AG10803 (cell line): ENCODE results near the gene RUFY4.
A peak's percentile ranks its signal among the peaks of the same experiment; 100 is the strongest.

Source experiments
- DNase-seq: peaks from one replicate; pipeline ENCODE4 v3.0.0; 2010; ENCODE audit warnings: low read depth
- H3K4me3 ChIP-seq: 2 replicates; pipeline ENCODE4 v1.5.1; 2011; ENCODE audit warnings: mild to moderate bottlenecking, low read length, control low read depth
- TF ChIP-seq, protein P1 (sequence below): conservative IDR thresholded peaks from 2 replicates; pipeline ENCODE4 v1.5.1; 2011; ENCODE audit warnings: mild to moderate bottlenecking, low read length, control low read depth, inconsistent platforms

The RUFY4 gene

DNA sequence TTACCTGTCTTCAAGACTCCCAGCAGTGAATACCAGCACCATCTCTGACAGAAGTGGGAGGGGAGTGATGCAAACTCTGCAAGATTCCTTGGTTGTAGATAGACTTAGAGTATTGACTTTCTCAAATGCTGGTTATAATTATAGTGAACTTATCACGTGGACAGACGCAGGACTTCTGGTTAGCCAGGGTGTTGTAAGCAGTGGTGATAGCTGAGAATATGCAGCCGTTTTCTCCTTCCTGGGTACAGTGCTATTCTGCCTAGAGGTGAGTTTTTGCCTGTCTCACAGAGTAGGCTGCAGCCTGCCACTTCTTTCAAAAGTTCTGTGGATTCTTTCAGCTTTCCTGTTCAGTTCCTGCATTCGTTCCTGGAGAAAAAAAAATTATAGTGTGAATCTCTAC lies 56.0 kb downstream of the RUFY4 start:
- TF ChIP-seq, protein P1, sequence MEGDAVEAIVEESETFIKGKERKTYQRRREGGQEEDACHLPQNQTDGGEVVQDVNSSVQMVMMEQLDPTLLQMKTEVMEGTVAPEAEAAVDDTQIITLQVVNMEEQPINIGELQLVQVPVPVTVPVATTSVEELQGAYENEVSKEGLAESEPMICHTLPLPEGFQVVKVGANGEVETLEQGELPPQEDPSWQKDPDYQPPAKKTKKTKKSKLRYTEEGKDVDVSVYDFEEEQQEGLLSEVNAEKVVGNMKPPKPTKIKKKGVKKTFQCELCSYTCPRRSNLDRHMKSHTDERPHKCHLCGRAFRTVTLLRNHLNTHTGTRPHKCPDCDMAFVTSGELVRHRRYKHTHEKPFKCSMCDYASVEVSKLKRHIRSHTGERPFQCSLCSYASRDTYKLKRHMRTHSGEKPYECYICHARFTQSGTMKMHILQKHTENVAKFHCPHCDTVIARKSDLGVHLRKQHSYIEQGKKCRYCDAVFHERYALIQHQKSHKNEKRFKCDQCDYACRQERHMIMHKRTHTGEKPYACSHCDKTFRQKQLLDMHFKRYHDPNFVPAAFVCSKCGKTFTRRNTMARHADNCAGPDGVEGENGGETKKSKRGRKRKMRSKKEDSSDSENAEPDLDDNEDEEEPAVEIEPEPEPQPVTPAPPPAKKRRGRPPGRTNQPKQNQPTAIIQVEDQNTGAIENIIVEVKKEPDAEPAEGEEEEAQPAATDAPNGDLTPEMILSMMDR, result no peak
- H3K4me3 ChIP-seq, result no peak overlapping the region
- peak; percentile 4 for DNase-seq

DNA sequence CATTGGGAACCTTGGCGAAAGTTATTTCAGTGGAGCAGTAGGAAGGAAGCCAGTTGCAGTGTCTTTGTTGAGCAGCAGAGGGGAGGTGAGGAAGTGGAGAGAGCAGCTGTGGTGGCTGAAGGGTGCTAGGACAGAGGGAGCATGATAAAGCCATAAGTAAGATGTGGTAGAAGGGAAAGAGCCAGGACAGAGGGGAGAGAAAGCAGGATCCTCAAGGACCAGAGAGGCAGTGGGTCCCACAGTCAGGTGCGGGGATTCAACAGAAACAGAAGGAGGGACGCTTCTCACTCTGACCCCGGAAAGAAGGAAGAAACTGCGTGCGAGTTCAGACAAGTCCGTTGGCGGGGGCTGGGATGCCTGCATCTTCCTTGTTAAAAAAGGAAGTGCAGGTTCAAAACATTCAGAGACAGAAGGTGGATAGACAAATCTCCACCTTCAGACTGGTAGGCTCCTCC lies 56.6 kb downstream of the RUFY4 start, which contains the start of gene CXCR2:
Gene CXCR2 (plus strand): TSS at position 403 of the 455 bp plus-strand sequence. CDS start 8,774 bp downstream, outside the sequence.
- no peak within 1 kb of the TSS for H3K4me3 ChIP-seq
- no peak for DNase-seq
- TF ChIP-seq, protein P1, result no peak

DNA sequence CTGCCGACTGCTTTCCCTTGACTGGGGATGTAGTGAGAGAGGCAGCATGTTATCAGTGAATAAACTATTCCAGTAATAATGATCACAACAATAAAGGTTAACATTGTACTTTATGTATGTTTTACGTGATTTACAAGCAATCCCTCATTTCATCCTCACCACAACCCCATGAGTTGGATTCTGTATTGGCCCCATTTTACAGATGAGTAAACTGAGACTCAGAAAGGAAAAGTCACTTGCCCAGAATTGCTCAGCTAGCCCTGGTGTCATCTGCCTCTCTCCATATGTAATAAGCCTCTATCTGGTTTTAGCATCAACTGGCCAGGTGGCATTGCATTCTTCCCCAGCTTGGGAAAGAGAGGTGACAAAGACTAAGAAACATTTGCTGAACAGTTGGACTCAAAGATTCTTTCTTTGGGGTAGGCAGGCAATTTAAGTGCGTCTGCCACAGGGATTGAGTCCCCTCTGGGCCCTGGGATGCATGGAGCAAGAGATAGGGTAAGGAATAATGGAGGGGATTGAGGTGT lies 58.9 kb downstream of the RUFY4 start:
- H3K4me3 ChIP-seq, result no peak overlapping the region
- TF ChIP-seq, protein P1, result no peak
- DNase-seq, result no peak

DNA sequence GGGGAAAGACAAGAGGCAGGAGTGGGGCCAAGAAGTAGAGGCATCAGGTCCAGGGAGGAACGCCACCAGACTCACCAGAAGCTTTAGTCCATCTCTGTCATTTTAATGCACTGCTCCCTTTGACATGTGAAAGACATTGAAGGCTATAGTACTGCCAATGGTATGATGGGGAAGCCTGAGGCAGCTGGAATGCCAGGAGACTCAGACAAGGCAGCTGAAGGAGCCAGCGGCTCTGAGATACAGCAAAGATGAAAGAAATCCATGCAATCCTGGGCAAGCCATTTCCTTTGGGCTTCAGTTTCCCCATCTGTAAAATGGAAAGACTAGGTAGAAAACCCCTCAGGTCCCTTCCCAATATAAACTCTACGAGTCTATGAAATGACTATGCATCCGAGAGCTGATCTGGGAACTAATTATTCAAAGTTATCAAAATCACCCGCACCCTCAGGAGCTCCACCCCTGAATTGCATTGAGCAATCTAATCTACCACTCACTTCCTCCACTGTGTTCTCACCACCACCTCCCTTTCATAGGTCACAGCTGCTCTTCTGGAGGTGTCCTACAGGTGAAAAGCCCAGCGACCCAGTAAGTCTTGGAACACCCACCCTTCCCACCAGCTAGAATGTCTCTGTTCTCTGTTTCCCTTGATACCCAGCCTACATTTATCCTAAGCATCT lies 59.9 kb downstream of the RUFY4 start:
- no peak overlapping the region for H3K4me3 ChIP-seq
- DNase-seq, result no peak
- TF ChIP-seq, protein P1, result no peak

DNA sequence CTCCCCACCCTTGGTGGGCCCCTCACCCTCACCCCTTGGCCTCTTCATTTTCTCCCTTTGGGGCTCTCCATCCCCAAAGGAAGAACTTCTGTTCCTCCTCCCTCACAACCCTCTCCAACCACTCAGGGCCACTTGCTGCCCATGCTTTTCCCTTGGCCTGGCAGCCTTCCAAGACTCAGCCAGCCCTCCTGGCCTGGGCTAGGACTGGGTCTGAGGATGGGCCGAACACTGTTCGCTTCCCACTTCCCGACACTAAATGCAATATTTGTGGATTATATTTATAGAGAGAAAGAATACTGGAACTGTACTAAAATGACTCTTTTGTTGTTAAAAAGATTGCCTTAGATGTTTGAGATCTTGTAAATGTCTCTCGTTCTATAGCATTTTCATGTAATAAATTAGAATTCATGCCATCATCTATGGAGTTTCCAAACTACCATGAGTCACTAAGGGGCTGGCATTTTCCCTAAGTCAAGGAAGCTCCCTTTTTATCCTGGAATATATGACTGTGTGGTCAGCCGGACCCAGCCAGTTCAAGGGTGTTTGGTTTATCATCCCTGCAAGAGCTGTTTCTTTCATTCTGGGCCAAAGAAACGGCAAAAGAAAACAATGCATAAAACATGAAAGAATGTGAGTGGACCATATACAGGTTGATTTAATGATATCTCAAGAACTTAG lies 60.5 kb downstream of the RUFY4 start:
- TF ChIP-seq, protein P1, result no peak
- no peak for DNase-seq
- no peak overlapping the region for H3K4me3 ChIP-seq

DNA sequence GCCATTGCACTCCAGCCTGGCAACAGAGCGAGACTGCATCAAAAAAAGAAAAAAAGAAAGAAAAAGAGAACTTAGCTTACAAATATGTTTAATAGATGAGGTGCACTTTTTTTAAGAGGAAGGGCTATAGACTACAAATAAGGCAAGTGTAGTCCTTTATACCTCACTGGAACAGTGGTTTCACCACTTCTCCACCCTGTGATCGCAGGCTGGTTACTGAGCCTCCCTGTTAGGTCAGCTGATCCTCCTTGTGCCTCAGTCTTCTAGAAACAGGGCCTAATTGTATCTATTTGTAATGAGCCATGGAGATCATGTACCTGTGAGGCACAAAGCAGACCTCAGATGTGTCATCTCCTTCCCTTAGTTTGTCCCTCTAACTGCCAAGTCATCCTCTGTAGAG lies 61.3 kb downstream of the RUFY4 start:
- H3K4me3 ChIP-seq, result no peak overlapping the region
- no peak for DNase-seq
- TF ChIP-seq, protein P1, result no peak
